ENCODE data around the gene NCR1.

DNA sequence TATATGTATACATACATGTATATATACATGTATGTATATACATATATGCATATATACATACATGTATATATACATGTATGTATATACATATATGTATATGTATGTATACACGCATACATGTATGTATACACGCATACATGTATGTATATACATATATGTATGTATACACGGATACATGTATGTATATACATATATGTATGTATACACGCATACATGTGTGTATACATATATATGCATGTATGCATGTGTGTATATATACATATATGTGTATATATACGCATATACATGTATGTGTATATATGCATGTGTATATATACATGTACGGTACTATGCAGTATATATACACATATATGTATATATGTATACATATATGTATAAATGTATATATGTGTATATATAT is 2.6 kb upstream of the NCR1 start:
- TF ChIP-seq CTCF (conservative IDR thresholded peaks at IDR 0.05; ENCODE audit: low read length) (no peak), EZH2phosphoT487 (IDR thresholded peaks at IDR 0.05; ENCODE audit: borderline replicate concordance) (no peak)
